RPMI8226 (cell line): ENCODE measurements around the gene TRIM47.
"Not testable (repeated sequence)": the region's sequence is repeated elsewhere in the genome, so short reads cannot be mapped to it uniquely, and the experiment has no call there.

Experiments used
- DNase-seq: peaks from one replicate; pipeline ENCODE4 v3.0.0-alpha.2; 2015

TRIM47 gene

DNA sequence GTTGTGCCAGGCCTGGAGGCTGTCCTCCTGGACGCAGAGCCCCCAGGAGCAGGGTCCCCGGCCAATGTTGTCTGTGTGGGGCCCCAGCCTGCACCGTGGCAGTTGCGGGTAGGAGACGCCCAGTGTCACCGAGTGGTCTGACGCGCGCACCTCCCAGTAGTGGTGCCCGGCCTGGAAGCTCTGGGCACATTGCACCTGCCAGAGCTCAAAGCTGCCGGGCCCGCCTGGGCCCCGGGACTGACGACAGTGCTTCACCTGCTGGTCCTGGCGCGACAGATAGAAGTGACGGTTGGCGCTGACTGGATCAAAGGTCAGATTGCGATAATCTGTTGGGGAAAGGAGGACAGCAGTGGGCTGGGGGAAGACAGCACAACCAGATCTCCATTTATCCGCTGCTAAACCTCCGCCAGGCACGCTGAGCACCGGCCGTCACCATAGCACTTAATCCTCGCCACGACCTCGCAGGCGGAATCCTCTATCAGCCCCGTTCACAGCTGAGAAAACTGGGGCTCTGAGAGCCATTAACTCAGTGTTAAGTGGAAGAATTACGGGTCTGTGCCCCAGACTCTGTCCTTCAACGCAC, 12.7 kb upstream of the TRIM47 start:
- DNase-seq, result no peak

GRCh38 chr17:75889454-75889853, 11.1 kb upstream of the TRIM47 start:
- no peak for DNase-seq

GRCh38 chr17:75888484-75888883, 10.1 kb upstream of the TRIM47 start:
- no peak for DNase-seq

DNA sequence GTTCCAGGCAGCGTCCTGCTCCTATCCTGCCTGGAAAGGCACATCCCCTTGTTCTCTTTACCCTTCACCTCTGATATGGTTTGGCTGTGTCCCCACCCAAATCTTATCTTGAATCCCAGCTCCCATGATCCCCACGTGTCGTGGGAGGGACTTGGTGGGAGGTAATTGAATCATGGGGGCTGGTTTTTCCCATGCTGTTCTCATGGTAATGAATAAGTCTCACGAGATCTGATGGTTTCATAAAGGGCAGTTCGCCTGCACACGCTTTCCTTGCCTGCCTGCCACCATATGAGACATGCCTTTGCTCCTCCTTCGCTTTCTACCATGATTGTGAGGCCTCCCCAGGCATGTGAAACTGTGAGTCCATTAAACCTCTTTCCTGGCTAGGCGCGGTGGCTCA, 7.5 kb upstream of the TRIM47 start:
- peak; percentile 1 for DNase-seq

GRCh38 chr17:75885431-75885830, 7.0 kb upstream of the TRIM47 start:
- peak; percentile 2 for DNase-seq

DNA sequence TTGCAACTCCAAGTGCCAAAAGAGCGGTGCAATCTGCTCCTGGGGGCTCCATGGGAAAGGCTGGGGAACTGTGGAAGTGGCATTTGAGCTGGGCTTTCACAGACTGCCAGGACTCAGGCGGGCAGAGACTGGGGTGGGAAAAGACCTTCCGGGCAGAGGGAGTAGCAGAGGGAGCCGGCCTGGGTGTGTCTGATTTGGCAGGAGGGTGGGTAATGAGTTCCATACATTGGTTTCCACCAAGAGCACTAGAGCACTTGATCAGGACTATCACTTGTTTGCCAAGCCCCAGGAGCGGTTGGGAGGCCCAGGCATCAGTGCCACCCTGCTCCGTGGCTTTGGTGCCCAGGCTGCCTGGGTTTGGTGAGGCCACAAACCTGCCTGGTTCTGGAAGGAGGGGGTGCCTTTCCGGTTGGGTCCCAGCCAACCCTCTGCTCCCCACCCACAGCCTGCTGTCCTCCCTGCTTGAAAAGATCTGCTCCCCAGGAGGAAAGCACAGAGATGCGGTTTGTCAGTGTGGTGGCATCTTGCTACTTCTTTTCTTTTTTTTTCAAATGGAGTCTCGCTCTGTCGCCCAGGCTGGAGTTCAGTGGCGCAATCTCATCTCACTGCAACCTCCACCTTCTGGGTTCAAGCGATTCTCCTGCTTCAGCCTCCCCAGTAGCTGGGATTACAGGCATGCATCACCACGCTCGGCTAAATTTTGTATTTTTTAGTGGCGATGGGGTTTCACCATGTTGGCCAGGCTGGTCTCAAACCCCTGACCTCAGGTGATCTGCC, 3.5 kb upstream of the TRIM47 start:
- DNase-seq, result peak; percentile 1

DNA sequence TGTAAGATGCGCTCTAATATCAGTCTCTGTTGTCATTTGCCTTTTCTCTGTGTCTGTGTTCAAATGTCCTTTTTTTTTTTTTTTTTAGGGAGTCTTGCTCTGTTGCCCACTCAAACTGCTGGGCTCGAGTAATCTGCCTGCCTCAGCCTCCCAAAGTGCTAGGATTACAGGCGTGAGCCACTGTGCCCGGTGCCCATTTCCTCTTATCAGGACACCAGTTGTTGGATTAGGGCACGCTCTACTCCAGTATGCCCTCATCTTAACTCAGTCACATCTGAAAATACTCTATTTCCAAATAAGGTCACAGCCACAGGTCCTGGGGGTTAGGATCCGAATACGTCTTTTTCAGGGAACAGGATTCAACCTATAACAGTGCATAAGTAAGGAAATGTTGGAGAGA, 1.9 kb upstream of the TRIM47 start:
- no peak for DNase-seq

- DNase-seq, result peak; percentile 76
These were observed 618 bp downstream of the TRIM47 start for GRCh38 chr17:75877752-75878173.

DNA sequence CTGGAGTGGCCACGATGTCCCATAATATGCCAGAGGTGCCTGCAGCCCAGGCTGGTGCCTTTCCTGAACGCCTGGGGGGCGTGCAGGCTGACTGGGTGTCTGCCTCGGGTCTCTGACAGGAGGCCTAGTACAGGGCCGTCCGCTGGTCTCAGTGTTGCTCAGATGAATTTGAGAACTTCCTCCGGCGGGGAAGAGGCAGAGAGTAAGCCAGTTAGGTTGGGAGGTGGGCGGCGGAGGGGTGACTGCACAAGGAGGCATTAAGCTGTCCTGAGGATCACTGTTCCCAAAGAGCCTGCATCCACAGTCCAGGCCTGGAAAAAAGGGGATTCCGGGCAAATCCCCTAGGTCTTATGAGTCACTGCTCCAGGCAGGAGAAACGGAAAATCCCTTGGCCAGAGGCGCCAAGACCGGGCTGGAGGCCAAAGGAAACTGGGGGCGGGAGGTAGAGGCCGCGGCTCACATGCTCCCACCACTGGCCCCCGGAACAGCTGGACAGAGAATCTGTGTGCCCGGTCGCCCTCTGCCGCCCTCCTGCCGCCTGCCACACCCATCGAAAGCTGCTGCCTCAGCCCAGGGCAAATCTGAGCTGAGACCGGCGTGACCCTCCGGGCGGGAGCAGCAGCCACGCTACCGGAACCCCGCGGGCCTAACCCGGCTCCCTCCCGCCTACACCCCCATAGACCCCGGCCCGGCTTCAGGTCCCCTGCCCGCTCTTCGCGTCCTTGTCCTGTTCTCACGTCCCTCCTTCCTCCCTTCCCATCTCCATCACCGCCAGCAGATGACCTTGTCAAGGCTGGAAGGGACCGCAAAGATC, 1.2 kb downstream of the TRIM47 start:
- DNase-seq, result peak; percentile 87

DNA sequence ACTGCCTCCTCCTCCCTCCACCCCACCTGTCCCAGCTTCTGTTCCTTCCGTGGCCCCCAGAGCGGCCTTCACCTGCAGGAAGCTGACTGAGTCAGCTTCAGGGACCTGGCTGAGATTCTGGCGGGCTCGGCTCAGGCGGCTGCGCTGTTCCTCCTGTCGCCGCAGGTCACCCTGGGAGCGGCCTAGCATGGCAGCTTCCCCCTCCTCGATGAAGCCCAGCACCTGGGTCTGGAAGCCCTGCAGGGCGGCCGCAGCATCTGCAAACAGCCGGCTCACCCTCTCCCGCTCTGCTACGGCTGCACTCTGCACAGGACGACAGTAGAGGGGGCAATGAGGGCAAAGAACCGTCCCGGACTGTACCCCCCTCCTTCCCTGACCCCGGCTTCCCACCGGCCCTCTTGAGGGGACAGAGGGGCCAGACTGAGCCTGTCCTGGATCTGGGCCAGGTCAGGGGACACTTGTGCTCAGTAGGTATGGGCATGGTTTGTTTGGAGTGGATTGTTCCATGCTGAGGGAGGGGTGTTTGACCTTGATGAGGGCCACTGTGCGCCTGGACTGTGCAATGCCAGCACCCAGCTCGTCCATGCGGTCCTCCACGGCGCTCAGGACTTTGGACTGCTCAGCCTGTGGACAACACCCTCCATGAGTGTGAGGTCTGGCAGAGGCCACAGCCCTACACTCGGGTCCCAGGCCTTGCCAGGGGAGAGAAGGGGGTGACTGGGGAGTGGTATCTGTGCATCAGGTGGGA, 2.0 kb downstream of the TRIM47 start:
- peak; percentile 97 for DNase-seq

DNA sequence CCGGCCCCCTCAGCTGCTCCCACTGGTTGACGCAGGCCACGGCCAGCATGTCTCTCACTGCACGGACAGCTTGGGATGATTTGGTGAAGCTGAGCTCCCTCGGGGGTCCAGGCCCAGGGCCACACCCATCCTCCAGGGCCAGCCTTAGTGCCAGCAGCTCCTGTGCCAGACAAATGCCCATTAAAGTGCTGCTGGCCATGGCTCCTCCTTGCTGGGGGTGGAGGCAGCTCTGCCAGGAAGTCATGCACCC, 2.5 kb downstream of the TRIM47 start:
- no peak for DNase-seq

DNA sequence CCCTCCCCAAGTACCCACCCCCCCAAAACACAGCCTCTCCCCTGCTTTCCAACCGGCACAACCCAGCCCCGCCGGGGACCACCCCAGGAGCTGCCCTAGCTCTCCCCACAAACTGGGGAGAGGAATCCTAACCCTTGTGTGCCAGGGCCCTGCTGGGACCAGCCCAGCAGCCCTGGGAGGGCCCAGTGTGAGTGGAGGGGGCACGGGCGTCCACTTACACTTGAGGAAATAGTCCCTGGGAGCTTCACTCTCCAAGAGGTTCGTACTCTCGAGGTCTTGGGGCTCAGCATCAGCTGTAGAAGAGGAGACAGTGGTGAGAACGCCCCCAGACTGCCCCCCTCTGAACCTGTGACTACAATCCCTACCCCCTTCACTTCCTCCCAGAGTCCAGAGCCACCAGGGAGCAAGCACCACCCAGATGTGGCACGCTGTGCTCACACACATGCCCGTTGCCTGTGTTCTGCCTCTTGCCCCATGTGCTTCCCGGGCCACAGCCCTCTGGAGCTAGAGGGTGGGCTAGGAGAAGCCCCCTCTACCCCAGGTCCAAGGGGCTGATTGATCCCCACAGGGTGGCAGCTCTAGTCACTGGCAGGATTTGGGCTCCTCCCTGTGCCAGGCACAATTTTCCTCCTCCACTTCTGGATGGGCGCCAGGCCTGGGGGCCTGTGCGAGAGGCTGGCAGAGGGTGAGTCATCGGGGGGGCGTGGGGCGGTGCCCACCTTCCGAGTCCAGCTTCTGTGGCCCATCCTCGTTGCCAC, 3.0 kb downstream of the TRIM47 start:
- DNase-seq, result peak; percentile 31

DNA sequence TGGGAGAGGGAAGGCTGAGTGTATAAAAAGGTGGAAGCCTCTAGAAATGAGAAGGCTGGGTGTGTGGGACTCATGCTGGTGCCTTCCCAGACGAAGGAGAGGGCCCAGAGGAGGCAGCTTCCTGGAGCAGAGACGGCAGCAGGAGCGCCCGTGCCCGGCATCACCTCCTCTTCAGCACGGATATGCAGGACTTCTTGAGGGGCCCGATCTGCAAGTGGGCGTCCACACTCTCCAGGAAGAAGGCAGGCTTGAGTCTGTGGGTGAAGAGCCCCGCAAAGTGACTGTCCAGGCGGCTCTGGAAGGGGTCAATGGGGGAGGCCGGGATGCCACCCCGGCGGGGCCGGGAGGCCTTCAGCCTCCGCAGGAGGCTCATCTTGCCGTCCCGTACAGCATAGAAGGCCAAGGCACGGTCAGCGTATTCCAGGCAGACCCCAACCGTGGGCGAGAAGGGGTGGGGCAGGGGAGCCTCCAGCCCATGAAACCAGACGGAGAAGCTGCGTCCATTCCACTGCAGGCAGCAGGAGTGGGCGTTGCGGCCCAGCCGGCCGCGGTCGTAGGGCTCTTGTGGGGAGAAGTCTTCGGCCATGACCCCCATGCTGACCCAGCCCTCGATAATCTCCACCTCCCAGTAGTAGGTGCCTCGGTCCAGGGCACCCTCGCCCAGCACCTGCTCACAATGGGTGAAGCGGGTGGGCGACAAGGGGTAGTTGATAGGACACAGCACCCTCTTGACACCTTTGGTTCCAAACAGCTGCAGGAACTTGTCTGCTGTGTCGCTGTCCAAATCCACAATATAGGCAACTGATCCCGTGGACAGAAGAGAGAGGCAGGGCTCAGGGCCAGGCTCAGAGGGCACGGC, 3.8 kb downstream of the TRIM47 start:
- DNase-seq, result peak; percentile 10

DNA sequence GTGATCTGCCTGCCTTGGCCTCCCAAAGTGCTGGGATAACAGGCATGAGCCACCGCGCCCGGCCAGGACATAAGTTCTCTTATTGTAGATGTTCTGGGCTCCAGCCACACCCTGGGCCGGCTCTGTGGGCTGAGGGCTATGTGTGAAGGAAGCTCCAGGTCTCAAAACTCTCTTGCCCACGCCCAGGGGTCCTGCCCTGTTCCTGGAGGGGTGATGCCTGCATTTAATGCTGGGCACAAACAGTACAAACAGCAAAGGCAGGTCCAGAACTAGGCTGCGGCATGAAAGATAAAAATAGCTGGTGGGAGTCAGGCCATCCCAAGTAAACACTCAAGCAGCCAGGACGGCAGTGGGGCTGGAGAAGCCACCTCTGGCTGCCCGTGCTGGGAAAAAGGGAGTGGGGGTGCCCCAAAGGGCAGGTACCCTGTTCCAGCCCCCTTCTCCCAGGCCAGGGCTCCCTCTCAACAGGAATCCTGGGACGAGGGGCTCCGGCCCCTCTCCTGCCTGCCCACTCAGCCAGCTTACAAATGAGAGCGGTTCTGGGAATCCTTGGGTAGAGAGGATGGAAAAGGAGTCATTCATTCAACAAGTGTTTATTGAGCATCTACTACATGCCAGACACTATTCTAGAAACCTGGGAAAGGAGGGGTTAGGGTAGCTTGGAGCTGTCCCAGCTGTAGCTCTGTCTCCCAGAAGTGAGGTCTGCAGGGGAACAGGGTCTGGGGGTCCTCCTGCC, 4.6 kb downstream of the TRIM47 start:
- DNase-seq, result peak; percentile 3

DNA sequence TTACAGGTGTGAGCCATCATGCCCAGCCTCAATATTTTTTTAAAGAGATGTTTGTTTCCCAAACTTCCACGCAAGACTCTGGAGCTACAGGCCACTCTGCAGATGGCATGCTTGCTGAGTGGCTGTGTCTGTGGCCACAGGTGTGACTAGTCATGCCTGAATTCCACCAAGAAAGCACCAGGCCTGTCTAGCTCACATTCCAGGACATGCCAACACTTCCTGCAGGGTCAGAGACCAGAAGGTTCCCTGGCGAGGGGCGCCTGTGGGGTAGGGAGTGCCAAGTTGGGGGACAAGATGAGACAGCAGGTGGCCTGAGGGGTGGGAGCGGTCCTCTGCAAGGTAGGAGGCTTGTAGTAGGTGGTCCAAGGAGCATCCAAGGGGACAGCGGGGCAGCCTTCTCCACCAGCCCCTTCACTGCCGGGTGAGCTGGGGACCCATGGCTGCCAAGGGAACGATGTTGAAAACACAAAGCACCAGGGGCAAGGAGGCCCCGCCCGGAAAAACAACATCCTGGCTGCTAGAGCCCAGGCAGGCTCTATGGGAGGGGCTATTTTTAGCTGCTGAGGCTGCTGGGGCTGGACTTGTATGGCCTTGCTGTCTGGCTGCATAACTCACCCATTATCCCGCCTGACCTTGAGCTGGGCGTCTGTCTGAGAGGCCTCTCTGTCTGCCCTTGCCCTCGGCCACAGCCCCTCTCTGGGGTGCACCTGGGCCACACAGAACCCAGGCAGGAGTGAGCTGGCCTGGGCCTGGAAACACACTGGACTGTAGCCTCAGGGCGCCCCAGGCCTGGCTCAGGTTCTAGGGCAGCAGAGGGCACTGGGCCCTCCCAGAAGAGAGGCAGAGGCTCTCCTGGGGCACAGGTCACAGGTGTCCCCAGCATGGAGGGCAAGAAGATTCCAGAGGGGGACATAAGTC, 5.7 kb downstream of the TRIM47 start:
- DNase-seq, result peak; percentile 93

GRCh38 chr17:75870228-75870627, 8.2 kb downstream of the TRIM47 start:
- not testable (repeated sequence) for DNase-seq

DNA sequence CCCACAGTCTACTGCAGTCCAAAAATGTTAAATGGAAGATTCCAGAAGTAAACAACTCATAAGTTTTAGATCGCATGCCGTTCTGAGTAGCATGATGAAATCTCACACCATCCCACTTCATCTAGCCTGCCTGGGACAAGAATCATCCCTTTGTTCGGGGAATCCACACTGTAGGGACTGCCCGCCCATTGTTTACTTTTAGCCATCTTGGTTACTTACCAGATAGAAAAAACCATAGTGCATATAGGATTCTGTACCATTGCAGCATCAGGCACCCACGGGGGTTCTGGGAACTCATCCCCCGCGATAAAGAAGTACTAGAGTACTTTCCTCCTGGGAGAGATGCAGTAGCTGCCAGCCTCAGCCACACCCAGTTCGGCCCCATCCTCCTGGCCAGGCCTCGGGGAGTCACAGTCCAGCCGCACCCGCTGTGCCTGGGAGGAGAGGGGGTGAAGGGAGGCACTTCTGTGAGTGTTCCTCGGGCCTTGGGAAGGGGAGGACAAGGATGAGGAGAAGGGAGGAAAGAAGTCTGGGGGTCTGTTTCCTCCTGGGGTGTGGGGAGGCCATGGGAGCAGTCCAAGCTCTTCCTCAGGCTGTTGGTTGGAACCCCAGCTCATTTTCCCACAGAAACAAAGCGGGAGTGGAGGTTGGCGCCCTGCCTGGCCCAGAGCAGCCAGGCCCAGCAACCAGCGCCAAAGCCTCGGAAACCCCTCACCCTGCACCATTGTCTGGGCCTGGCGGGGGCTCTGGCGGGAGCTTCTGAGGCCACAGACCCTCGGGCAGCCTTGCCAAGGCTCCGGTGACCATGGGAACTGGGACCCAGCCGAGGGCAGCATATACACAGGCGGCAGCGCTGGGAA, 8.9 kb downstream of the TRIM47 start:
- DNase-seq, result no peak

GRCh38 chr17:75868730-75869281, 9.6 kb downstream of the TRIM47 start:
- DNase-seq, result not testable (repeated sequence)
